Measurements from ENCODE around the gene NPB. TPM values are rescaled to one million over a fixed set of nuclear protein-coding genes. Genes with fewer than 3 reads are reported as not detected.

NPB gene
- polyA plus RNA-seq, 3 donors = 0.08 to 0.16 TPM; not detected in 1

DNA sequence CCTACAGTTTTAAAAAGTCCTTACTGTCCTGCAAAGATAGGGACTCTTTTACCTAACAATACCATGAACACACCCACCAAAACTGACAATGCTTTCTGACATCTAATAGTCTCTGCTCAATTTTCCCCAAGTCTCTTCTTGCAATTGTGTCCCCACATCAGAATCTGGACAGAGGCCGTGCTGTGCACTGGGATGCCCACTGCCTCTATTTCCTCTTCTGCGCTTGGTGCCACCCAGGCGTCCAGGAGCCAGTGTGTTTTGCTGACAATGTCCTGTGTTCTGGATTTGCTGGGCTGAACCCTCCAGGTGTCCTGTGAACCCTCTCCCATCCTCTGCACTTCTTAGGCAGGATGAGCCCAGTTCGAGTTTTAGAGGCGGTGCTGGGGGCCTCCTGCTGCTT, 24.5 kb upstream of the NPB start:
- Histone ChIP-seq H3K27ac (ENCODE audit: low read depth in 1 of 2, low read length in 2 of 2) (no peak overlapping the region), H3K36me3 (replicated peaks in 1 of 2; ENCODE audit: control insufficient read depth in 1 of 2, insufficient read depth in 2 of 2, low read length in 2 of 2) (peaks cover 25 to 43% of the 10 kb centered on the region in 2 donors), H3K9me3 (replicated peaks in 1 of 2; ENCODE audit: control insufficient read depth in 1 of 2, insufficient read depth in 1 of 2, low read length in 2 of 2) (no peaks in the 10 kb centered on the region), H2AFZ (ENCODE audit: insufficient read depth, low read depth, low read length, poor library complexity, severe bottlenecking) (no peak overlapping the region), H3K9ac (ENCODE audit: insufficient read depth, low read length, poor library complexity, severe bottlenecking) (no peak overlapping the region), H3K4me3 (replicated peaks in 1 of 3; ENCODE audit: low read depth in 2 of 3, low read length in 3 of 3) (no peak overlapping the region), H3K4me2 (replicated peaks; ENCODE audit: extremely low read depth, low read length, poor library complexity, severe bottlenecking) (no peak overlapping the region), H3K79me2 (ENCODE audit: insufficient read depth, low read length) (peaks cover 3% of the 10 kb centered on the region), H3K4me1 (ENCODE audit: control insufficient read depth in 1 of 2, insufficient read depth in 2 of 2, low read length in 2 of 2) (peaks cover 1 to 4% of the 10 kb centered on the region in 2 donors), H4K20me1 (ENCODE audit: insufficient read depth, low read length) (no peaks in the 10 kb centered on the region), H3K27me3 (ENCODE audit: control insufficient read depth in 2 of 2, insufficient read depth in 2 of 2, low read length in 2 of 2) (no peaks in the 10 kb centered on the region)
- TF ChIP-seq, protein P1, sequence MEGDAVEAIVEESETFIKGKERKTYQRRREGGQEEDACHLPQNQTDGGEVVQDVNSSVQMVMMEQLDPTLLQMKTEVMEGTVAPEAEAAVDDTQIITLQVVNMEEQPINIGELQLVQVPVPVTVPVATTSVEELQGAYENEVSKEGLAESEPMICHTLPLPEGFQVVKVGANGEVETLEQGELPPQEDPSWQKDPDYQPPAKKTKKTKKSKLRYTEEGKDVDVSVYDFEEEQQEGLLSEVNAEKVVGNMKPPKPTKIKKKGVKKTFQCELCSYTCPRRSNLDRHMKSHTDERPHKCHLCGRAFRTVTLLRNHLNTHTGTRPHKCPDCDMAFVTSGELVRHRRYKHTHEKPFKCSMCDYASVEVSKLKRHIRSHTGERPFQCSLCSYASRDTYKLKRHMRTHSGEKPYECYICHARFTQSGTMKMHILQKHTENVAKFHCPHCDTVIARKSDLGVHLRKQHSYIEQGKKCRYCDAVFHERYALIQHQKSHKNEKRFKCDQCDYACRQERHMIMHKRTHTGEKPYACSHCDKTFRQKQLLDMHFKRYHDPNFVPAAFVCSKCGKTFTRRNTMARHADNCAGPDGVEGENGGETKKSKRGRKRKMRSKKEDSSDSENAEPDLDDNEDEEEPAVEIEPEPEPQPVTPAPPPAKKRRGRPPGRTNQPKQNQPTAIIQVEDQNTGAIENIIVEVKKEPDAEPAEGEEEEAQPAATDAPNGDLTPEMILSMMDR (IDR thresholded peaks at IDR 0.05) = no peak
- DNase-seq = no peak
- Mint-ChIP-seq H3K9me3 (no peaks in the 10 kb centered on the region), H3K27ac (peak overlapping the region in 1 of 7 donors; percentile 32), H3K36me3 (peaks cover 31 to 54% of the 10 kb centered on the region in 2 donors), H3K27me3 (ENCODE audit: low read depth in 3 of 3) (peaks cover 0 to 4% (median 1%) of the 10 kb centered on the region in 3 donors), H3K4me1 (peaks cover 4% of the 10 kb centered on the region), H3K4me3 (no peak overlapping the region)
- WGBS (ENCODE audit: insufficient coverage) = 95% methylated on average over 3 of the region's 5 CpGs
- intact Hi-C loops (cut with micrococcal nuclease) = no loop called here

DNA sequence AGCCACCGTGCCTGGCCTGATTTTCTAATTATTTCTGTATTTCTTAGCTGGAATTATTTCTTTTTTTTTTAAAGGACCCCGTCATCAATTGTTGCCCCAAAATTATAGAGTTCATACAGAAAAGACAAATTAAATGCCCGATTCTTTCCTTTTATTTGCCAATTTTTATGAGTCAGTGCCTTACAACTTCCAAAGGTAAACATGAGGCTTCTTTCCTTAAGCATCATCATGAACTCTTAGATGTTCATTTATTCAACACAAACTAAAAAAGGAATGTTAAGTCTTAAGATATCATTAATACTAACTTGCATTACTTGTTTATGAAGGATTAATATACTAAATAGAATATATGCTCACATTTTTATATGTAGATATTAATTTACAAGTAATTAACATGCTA, 23.7 kb upstream of the NPB start:
- Histone ChIP-seq H3K79me2 (ENCODE audit: insufficient read depth, low read length) (no peaks in the 10 kb centered on the region), H4K20me1 (ENCODE audit: insufficient read depth, low read length) (no peaks in the 10 kb centered on the region), H3K9ac (ENCODE audit: insufficient read depth, low read length, poor library complexity, severe bottlenecking) (no peak overlapping the region), H2AFZ (ENCODE audit: insufficient read depth, low read depth, low read length, poor library complexity, severe bottlenecking) (no peak overlapping the region), H3K4me2 (replicated peaks; ENCODE audit: extremely low read depth, low read length, poor library complexity, severe bottlenecking) (no peak overlapping the region), H3K4me3 (replicated peaks in 1 of 3; ENCODE audit: low read depth in 2 of 3, low read length in 3 of 3) (no peak overlapping the region), H3K36me3 (replicated peaks in 1 of 2; ENCODE audit: control insufficient read depth in 1 of 2, insufficient read depth in 2 of 2, low read length in 2 of 2) (peaks cover 26 to 43% of the 10 kb centered on the region in 2 donors), H3K9me3 (replicated peaks in 1 of 2; ENCODE audit: control insufficient read depth in 1 of 2, insufficient read depth in 1 of 2, low read length in 2 of 2) (no peaks in the 10 kb centered on the region), H3K27me3 (ENCODE audit: control insufficient read depth in 2 of 2, insufficient read depth in 2 of 2, low read length in 2 of 2) (no peaks in the 10 kb centered on the region), H3K4me1 (ENCODE audit: control insufficient read depth in 1 of 2, insufficient read depth in 2 of 2, low read length in 2 of 2) (no peaks in the 10 kb centered on the region), H3K27ac (ENCODE audit: low read depth in 1 of 2, low read length in 2 of 2) (no peak overlapping the region)
- DNase-seq = no peak
- Mint-ChIP-seq H3K4me3 (no peak overlapping the region), H3K4me1 (no peaks in the 10 kb centered on the region), H3K9me3 (no peaks in the 10 kb centered on the region), H3K27ac (no peak overlapping the region), H3K27me3 (ENCODE audit: low read depth in 3 of 3) (peaks cover 0 to 4% (median 1%) of the 10 kb centered on the region in 3 donors), H3K36me3 (peaks cover 32 to 58% of the 10 kb centered on the region in 2 donors)
- TF ChIP-seq, protein P1 (IDR thresholded peaks at IDR 0.05) = no peak
- intact Hi-C loops (cut with micrococcal nuclease) = no loop called here
- no CpG with 5 or more reads among the region's 3 CpGs for WGBS (ENCODE audit: insufficient coverage)

All from CD14-positive monocyte (primary cell).